NCI-H2196 treated with DMSO at 0.1 percent for 48 hours (cell line): ENCODE data around the gene USP44.
"Not testable (repeated sequence)": the region's sequence is repeated elsewhere in the genome, so short reads cannot be mapped to it uniquely, and the experiment has no call there.

Experiments
- DNase-seq: peaks from one replicate; lab custom pipeline; 2025; ENCODE audit not compliant: unreplicated experiment; lab: John Stamatoyannopoulos, UW

Gene USP44

GRCh38 chr12:95551305-95551704 is at the start of gene USP44:
TSS of gene USP44 (minus strand) at chr12:95551476. CDS start at chr12:95534256, 17,220 bp downstream.
- no peak for DNase-seq

- no peak for DNase-seq
Measured at GRCh38 chr12:95600567-95600966, 49.3 kb upstream of the USP44 start.

GRCh38 chr12:95599880-95600279 is 48.6 kb upstream of the USP44 start:
- DNase-seq = no peak

GRCh38 chr12:95594136-95594535 is 42.9 kb upstream of the USP44 start:
- DNase-seq = no peak

- DNase-seq = no peak
Measured at GRCh38 chr12:95593266-95593871, 42.1 kb upstream of the USP44 start.

GRCh38 chr12:95591731-95592130 is 40.5 kb upstream of the USP44 start:
- no peak for DNase-seq

- DNase-seq = no peak
Measured at GRCh38 chr12:95590775-95591174, 39.5 kb upstream of the USP44 start.

GRCh38 chr12:95583933-95584332 is 32.7 kb upstream of the USP44 start:
- no peak for DNase-seq

GRCh38 chr12:95582230-95583058 is 31.2 kb upstream of the USP44 start:
- peak; percentile 12 for DNase-seq

GRCh38 chr12:95577820-95578219 is 26.5 kb upstream of the USP44 start:
- DNase-seq = no peak

- DNase-seq = peak; percentile 7
Measured at GRCh38 chr12:95574799-95575452, 23.6 kb upstream of the USP44 start.

GRCh38 chr12:95573951-95574576 is 22.8 kb upstream of the USP44 start:
- no peak for DNase-seq

- no peak for DNase-seq
Measured at GRCh38 chr12:95571369-95571768, 20.1 kb upstream of the USP44 start.

- not testable (repeated sequence) for DNase-seq
Measured at GRCh38 chr12:95568045-95568444, 16.8 kb upstream of the USP44 start.

- no peak for DNase-seq
Measured at GRCh38 chr12:95557625-95558024, 6.3 kb upstream of the USP44 start.

GRCh38 chr12:95554532-95555071 is 3.3 kb upstream of the USP44 start:
- DNase-seq = no peak

GRCh38 chr12:95553197-95553943 is 2.1 kb upstream of the USP44 start:
- no peak for DNase-seq

- DNase-seq = no peak
Measured at GRCh38 chr12:95551913-95552516, 739 bp upstream of the USP44 start.

GRCh38 chr12:95549392-95550084 is 1.7 kb downstream of the USP44 start:
- DNase-seq = no peak
